Endothelial cell of umbilical vein (primary cell): ENCODE measurements around the gene UBTD1. TPM values are rescaled to one million over a fixed set of nuclear protein-coding genes. Genes with fewer than 3 reads are reported as not detected.

Source experiments
- BruUV-seq: library from RNA; stranded (reverse); fragments of 400-500 nt; replicated peaks from 2 replicates; lab custom pipeline; 2021; lab: Mats Ljungman, UMichigan
- CTCF ChIA-PET: fragments of 300-600, 350-600 bp; sonication (Branson Sonifier 250); formaldehyde crosslinking; loops from one replicate; lab custom pipeline; 2021; ENCODE audit warnings: antibody characterized with exemption, inconsistent platforms; lab: Charles Lee
- POLR2A ChIA-PET: fragments of 300-600, 350-600 bp; sonication (Branson Sonifier 250); formaldehyde crosslinking; loops from one replicate; lab custom pipeline; 2021; ENCODE audit warnings: antibody characterized with exemption, inconsistent platforms; lab: Charles Lee
- DNase-seq: peaks from one replicate; pipeline ENCODE4 v3.0.0-alpha.2; 2011; ENCODE audit warnings: low read depth, low spot score
- FAIRE-seq: peaks from 2 replicates; lab custom pipeline; 2011; peaks lifted over from hg19 to GRCh38; lab: Jason Lieb, UNC
- H2AFZ ChIP-seq: 2 replicates; pipeline ENCODE4 v1.6.0; 2012; ENCODE audit warnings: low read depth, low read length, control low read depth, inconsistent platforms
- H3K27ac ChIP-seq: 2 replicates; pipeline ENCODE4 v1.5.1; 2011; ENCODE audit warnings: low read depth, mild to moderate bottlenecking, control low read depth, low read length, moderate library complexity; ENCODE audit not compliant: insufficient read depth
- H3K27me3 ChIP-seq, 2 experiments: 2 replicates each; pipeline versions ENCODE4 v1.6.0 to v1.6.1; 2011; ENCODE audit warnings: low read length in 2 of 2, mixed read lengths in 1 of 2; ENCODE audit not compliant: control insufficient read depth in 2 of 2, insufficient read depth in 2 of 2
- H3K36me3 ChIP-seq, 2 experiments: 2 replicates in 1 of 2; 3 replicates in 1 of 2; pipeline ENCODE4 v1.5.1; 2011; ENCODE audit warnings: low read length in 2 of 2, mild to moderate bottlenecking in 1 of 2, moderate library complexity in 1 of 2; ENCODE audit not compliant: control insufficient read depth in 2 of 2, insufficient read depth in 2 of 2; ENCODE audit errors: extremely low read depth in 1 of 2
- H3K4me1 ChIP-seq: 3 replicates; pipeline ENCODE4 v1.5.1; 2011; ENCODE audit warnings: mild to moderate bottlenecking, low read length; ENCODE audit not compliant: control insufficient read depth, insufficient read depth; ENCODE audit errors: extremely low read depth
- H3K4me2 ChIP-seq: 2 replicates; pipeline ENCODE4 v1.6.1; 2011; ENCODE audit warnings: low read length, control low read depth, mixed read lengths; ENCODE audit not compliant: insufficient read depth
- H3K4me3 ChIP-seq, 3 experiments: fragments of 200-600 bp in 1 of 3; sonication (generic), shearing (Covaris generic) in 1 of 3; replicated peaks in 1 of 3; 2 replicates each; pipeline ENCODE4 v1.5.1; 2011 to 2016; ENCODE audit warnings: control low read depth in 3 of 3, low read length in 3 of 3, mild to moderate bottlenecking in 2 of 3, inconsistent platforms in 1 of 3, low read depth in 1 of 3, moderate library complexity in 1 of 3; ENCODE audit not compliant: insufficient read depth in 1 of 3
- H3K79me2 ChIP-seq: 2 replicates; pipeline ENCODE4 v1.6.0; 2012; ENCODE audit warnings: low read length, inconsistent platforms; ENCODE audit not compliant: control insufficient read depth, insufficient read depth
- H3K9ac ChIP-seq: replicated peaks from 2 replicates; pipeline ENCODE3; 2011; ENCODE audit warnings: low read length, control low read depth; ENCODE audit not compliant: insufficient read depth; ENCODE audit errors: extremely low read depth
- H3K9me1 ChIP-seq: replicated peaks from 3 replicates; pipeline ENCODE4 v1.6.0; 2011; ENCODE audit warnings: mild to moderate bottlenecking, low read length; ENCODE audit not compliant: control insufficient read depth, insufficient read depth; ENCODE audit errors: extremely low read depth
- H3K9me3 ChIP-seq: replicated peaks from 2 replicates; pipeline ENCODE4 v1.5.1; 2012; ENCODE audit warnings: low read length, inconsistent platforms; ENCODE audit not compliant: control insufficient read depth, insufficient read depth
- H4K20me1 ChIP-seq: replicated peaks from 2 replicates; pipeline ENCODE3; 2011; ENCODE audit warnings: mild to moderate bottlenecking, low read length; ENCODE audit not compliant: control insufficient read depth, insufficient read depth; ENCODE audit errors: extremely low read depth
- EZH2 ChIP-seq: IDR thresholded peaks from 2 replicates; pipeline ENCODE4 v1.6.1; 2012; ENCODE audit warnings: borderline replicate concordance, low read depth, mild to moderate bottlenecking, moderate library complexity, low read length, inconsistent platforms; ENCODE audit not compliant: severe bottlenecking
- FOS ChIP-seq: IDR thresholded peaks from 2 replicates; pipeline ENCODE4 v1.6.1; 2011; ENCODE audit warnings: mild to moderate bottlenecking, low read length, moderate library complexity, borderline replicate concordance; ENCODE audit not compliant: insufficient read depth
- GATA2 ChIP-seq: IDR thresholded peaks from 2 replicates; pipeline ENCODE4 v1.7.0; 2011; ENCODE audit warnings: low read depth, mild to moderate bottlenecking, moderate library complexity, mixed read lengths, low read length; ENCODE audit not compliant: insufficient read length, insufficient read depth
- JUN ChIP-seq: IDR thresholded peaks from 2 replicates; pipeline ENCODE4 v1.6.1; 2011; ENCODE audit warnings: borderline replicate concordance, low read depth; ENCODE audit not compliant: insufficient read length, insufficient read depth
- MYC ChIP-seq: IDR thresholded peaks from one replicate; pipeline ENCODE4 v1.6.1; 2011; ENCODE audit warnings: mild to moderate bottlenecking, low read depth, low read length
- POLR2A ChIP-seq: IDR thresholded peaks from 2 replicates; pipeline ENCODE4 v1.6.1; 2012; ENCODE audit warnings: low read depth, mild to moderate bottlenecking, control low read depth, low read length
- POLR2AphosphoS5 ChIP-seq: IDR thresholded peaks from 2 replicates; pipeline ENCODE4 v1.6.1; 2012; ENCODE audit warnings: low read depth, mild to moderate bottlenecking, control low read depth, low read length, moderate library complexity; ENCODE audit not compliant: insufficient read depth
- dilution Hi-C: fragments of 300-500 bp; cut with MboI; formaldehyde crosslinking; loops from one replicate; pipeline ENCODE4 v1.15.0; 2019; ENCODE audit warnings: low sequenced_read_pairs; ENCODE audit not compliant: extremely low pct_ligation_motif_present
- intact Hi-C: fragments of 100-400 bp; cut with micrococcal nuclease; formaldehyde crosslinking; loops from one replicate; pipeline ENCODE4 v1.10.0; 2022
- polyA plus RNA-seq, 4 experiments: library from polyadenylated mRNA; depleted of rRNA in 3 of 4; stranded (reverse) in 3 of 4; unstranded in 1 of 4; fragments of >200 nt; gene quantifications; 2 replicates each; pipeline versions ENCODE4 v1.2.1 to v1.2.3, GENCODE V29; 2011 to 2012; ENCODE audit warnings: missing spikeins in 1 of 4
- total RNA-seq: library from RNA; stranded (reverse); gene quantifications from 2 replicates; pipeline ENCODE4 v1.2.3, GENCODE V29; 2021
- TF ChIP-seq, protein P1 (sequence below), 2 donors: IDR thresholded peaks; 1 replicate in 1 of 2; 2 replicates in 1 of 2; pipeline ENCODE4 v1.5.1; 2011; ENCODE audit warnings: low read length in 2 of 2, mild to moderate bottlenecking in 2 of 2, moderate library complexity in 2 of 2, control low read depth in 1 of 2, inconsistent platforms in 1 of 2, low read depth in 1 of 2; ENCODE audit not compliant: insufficient read depth in 1 of 2; ENCODE audit errors: extremely low read depth in 1 of 2
- TF ChIP-seq, protein P2 (sequence below): IDR thresholded peaks from 2 replicates; pipeline ENCODE4 v1.6.1; 2011; ENCODE audit not compliant: insufficient read depth, insufficient read length

Gene UBTD1
- total and polyA plus RNA-seq, 2 donors (not counting 3 experiments of a cell fraction or from before 2014, with no cell fraction given), result 42.6 to 63.7 TPM

GRCh38 chr10:97532935-97533671, 34.4 kb downstream of the UBTD1 start:
- no peak overlapping the region for H3K9ac ChIP-seq
- H3K4me1 ChIP-seq, result no peaks in the 10 kb centered on the region
- H2AFZ ChIP-seq, result no peak overlapping the region
- ChIA-PET CTCF (interaction anchor here (1.3 to 4.4 kb wide), 15 partner anchors 8 to 79 kb away, joined by 4 to 159 read pairs (median 10); partner anchors contain the start of genes ANKRD2 and UBTD1), POLR2A (interaction anchor here (0.6 kb wide), 1 partner anchor 9 kb away, joined by 3 read pairs; no protein-coding TSS in a partner anchor)
- H3K9me1 ChIP-seq, result no peaks in the 10 kb centered on the region
- BruUV-seq, result no TSS peak
- H3K79me2 ChIP-seq, result peaks cover 2% of the 10 kb centered on the region
- DNase-seq, result no peak
- no peaks in the 10 kb centered on the region for H3K27me3 ChIP-seq
- FAIRE-seq, result no peak
- peaks cover 0 to 2% of the 10 kb centered on the region in 2 experiments for H3K36me3 ChIP-seq
- TF ChIP-seq POLR2AphosphoS5, result no peak
- no peak for TF ChIP-seq POLR2A
- TF ChIP-seq, protein P1, sequence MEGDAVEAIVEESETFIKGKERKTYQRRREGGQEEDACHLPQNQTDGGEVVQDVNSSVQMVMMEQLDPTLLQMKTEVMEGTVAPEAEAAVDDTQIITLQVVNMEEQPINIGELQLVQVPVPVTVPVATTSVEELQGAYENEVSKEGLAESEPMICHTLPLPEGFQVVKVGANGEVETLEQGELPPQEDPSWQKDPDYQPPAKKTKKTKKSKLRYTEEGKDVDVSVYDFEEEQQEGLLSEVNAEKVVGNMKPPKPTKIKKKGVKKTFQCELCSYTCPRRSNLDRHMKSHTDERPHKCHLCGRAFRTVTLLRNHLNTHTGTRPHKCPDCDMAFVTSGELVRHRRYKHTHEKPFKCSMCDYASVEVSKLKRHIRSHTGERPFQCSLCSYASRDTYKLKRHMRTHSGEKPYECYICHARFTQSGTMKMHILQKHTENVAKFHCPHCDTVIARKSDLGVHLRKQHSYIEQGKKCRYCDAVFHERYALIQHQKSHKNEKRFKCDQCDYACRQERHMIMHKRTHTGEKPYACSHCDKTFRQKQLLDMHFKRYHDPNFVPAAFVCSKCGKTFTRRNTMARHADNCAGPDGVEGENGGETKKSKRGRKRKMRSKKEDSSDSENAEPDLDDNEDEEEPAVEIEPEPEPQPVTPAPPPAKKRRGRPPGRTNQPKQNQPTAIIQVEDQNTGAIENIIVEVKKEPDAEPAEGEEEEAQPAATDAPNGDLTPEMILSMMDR (IDR thresholded peaks at IDR 0.05; ENCODE audit: extremely low read depth in 1 of 2, insufficient read depth in 1 of 2, low read depth in 1 of 2, low read length in 2 of 2), result no peak
- no peak for TF ChIP-seq MYC
- TF ChIP-seq GATA2, result no peak
- TF ChIP-seq, protein P2, sequence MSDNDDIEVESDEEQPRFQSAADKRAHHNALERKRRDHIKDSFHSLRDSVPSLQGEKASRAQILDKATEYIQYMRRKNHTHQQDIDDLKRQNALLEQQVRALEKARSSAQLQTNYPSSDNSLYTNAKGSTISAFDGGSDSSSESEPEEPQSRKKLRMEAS, result no peak
- no peak for TF ChIP-seq EZH2
- no peak for TF ChIP-seq JUN
- TF ChIP-seq FOS, result no peak
- intact Hi-C loops (loop anchor here (1.0 kb wide), 1 partner anchor 79 kb away; no protein-coding TSS in a partner anchor), dilution Hi-C loops (no loop called here)
- no peak overlapping the region for H3K27ac ChIP-seq
- H3K4me3 ChIP-seq, result no peak overlapping the region
- H3K9me3 ChIP-seq, result no peaks in the 10 kb centered on the region
- H4K20me1 ChIP-seq, result no peaks in the 10 kb centered on the region
- no peak overlapping the region for H3K4me2 ChIP-seq
